GM23248 (cell line): Measurements from ENCODE around the gene DENND4C. TPM values are rescaled to one million over a fixed set of nuclear protein-coding genes. Genes with fewer than 3 reads are reported as not detected.

Source experiments
- DNase-seq: peaks from one replicate; pipeline ENCODE4 v3.0.0-alpha.2; 2015
- H2AFZ ChIP-seq: fragments of 200-600 bp; sonication (generic); 2 replicates; pipeline ENCODE4 v1.6.1; 2016; ENCODE audit warnings: antibody characterized with exemption
- H3F3A ChIP-seq: fragments of 200-600 bp; sonication (generic); 2 replicates; pipeline ENCODE4 v1.6.1; 2016; ENCODE audit warnings: mild to moderate bottlenecking, antibody characterized with exemption, mixed run types; ENCODE audit not compliant: insufficient read depth
- H3K27ac ChIP-seq: fragments of 200-600 bp; sonication (generic); 2 replicates; pipeline ENCODE4 v1.5.1; 2016; ENCODE audit warnings: mild to moderate bottlenecking
- H3K27me3 ChIP-seq: fragments of 200-600 bp; sonication (generic); replicated peaks from 2 replicates; pipeline ENCODE4 v1.6.1; 2016; ENCODE audit warnings: mild to moderate bottlenecking; ENCODE audit not compliant: insufficient read depth
- H3K36me3 ChIP-seq: fragments of 200-600 bp; sonication (generic); 2 replicates; pipeline ENCODE4 v1.6.1; 2016; ENCODE audit warnings: low read depth, mild to moderate bottlenecking
- H3K4me1 ChIP-seq: fragments of 200-600 bp; sonication (generic); 2 replicates; pipeline ENCODE4 v1.6.1; 2016; ENCODE audit warnings: mild to moderate bottlenecking; ENCODE audit not compliant: insufficient read depth
- H3K4me2 ChIP-seq: fragments of 200-600 bp; sonication (generic); one replicate; pipeline ENCODE4 v1.6.1; 2016; ENCODE audit warnings: mild to moderate bottlenecking; ENCODE audit not compliant: unreplicated experiment
- H3K4me3 ChIP-seq: fragments of 200-600 bp; sonication (generic); 2 replicates; pipeline ENCODE4 v1.5.1; 2016; ENCODE audit warnings: mild to moderate bottlenecking
- H3K79me2 ChIP-seq: fragments of 200-600 bp; sonication (generic); 2 replicates; pipeline ENCODE4 v1.6.1; 2016; ENCODE audit warnings: mild to moderate bottlenecking; ENCODE audit not compliant: insufficient read depth
- H3K9ac ChIP-seq: fragments of 200-600 bp; sonication (generic); 2 replicates; pipeline ENCODE4 v1.6.1; 2016; ENCODE audit warnings: mild to moderate bottlenecking
- H3K9me2 ChIP-seq: fragments of 200-600 bp; sonication (generic); 2 replicates; pipeline ENCODE4 v1.6.1; 2016; ENCODE audit warnings: mixed run types, mild to moderate bottlenecking, moderate library complexity; ENCODE audit not compliant: insufficient read depth
- H3K9me3 ChIP-seq: fragments of 200-600 bp; sonication (generic); one replicate; pipeline ENCODE4 v1.6.1; 2017; ENCODE audit warnings: low read depth
- H4K20me1 ChIP-seq: fragments of 200-600 bp; sonication (generic); 2 replicates; pipeline ENCODE4 v1.6.0; 2016; ENCODE audit not compliant: insufficient read depth
- EZH2 ChIP-seq: fragments of 200-600 bp; sonication (generic); IDR thresholded peaks from 2 replicates; pipeline ENCODE4 v1.6.1; 2018; ENCODE audit warnings: antibody characterized with exemption, mild to moderate bottlenecking; ENCODE audit not compliant: insufficient read depth, poor library complexity, severe bottlenecking
- EZH2phosphoT487 ChIP-seq: fragments of 200-600 bp; sonication (generic); IDR thresholded peaks from 2 replicates; pipeline ENCODE4 v1.6.1; 2018; ENCODE audit warnings: antibody characterized with exemption, moderate library complexity, mild to moderate bottlenecking, low read depth; ENCODE audit not compliant: insufficient read depth
- WGBS, 2 experiments: methylation state at CpG; one replicate each; pipeline ENCODE4 v1.1.6; 2015 to 2017; ENCODE audit warnings: low lambda C conversion rate in 2 of 2, low coverage in 1 of 2; ENCODE audit errors: missing lambda C conversion rate in 2 of 2; 5-methylcytosine and 5-hydroxymethylcytosine counted together
- in situ Hi-C: fragments of 300-500 bp; cut with MboI; formaldehyde crosslinking; loops from 2 replicates; pipeline ENCODE4 v1.15.0; 2020
- polyA plus RNA-seq: library from polyadenylated mRNA; unstranded; fragments of >200 nt; fragmentation: Nextera tagmentation; extraction: Ambion mirVana; gene quantifications from 2 replicates; pipeline ENCODE4 v1.2.1, GENCODE V29; 2016
- total RNA-seq: library from RNA; depleted of rRNA; stranded (reverse); fragments of >200 nt; shearing (Covaris generic); gene quantifications from 2 replicates; pipeline ENCODE4 v1.2.3, GENCODE V29; 2014; rRNA removed

Gene DENND4C
- total RNA-seq (28.9 and 39.8 TPM in 2 replicates), polyA plus RNA-seq (11.8 and 11.9 TPM in 2 replicates)

GRCh38 chr9:19230355-19231125 is at the start of gene DENND4C:
Gene DENND4C, plus strand, starts transcription at chr9:19230693. Its CDS starts 45,482 bp downstream, at chr9:19276175.
- Histone ChIP-seq H3K4me2 (peak within 1 kb of the TSS; percentile 95), H3K27me3 (no peaks in the 10 kb centered on the region), H3K9ac (peak within 1 kb of the TSS; percentile 95), H3K79me2 (peaks cover 47% of the 10 kb centered on the region), H3K9me2 (no peaks in the 10 kb centered on the region), H3K4me3 (peak within 1 kb of the TSS; percentile 94), H3K27ac (peak within 1 kb of the TSS; percentile 88), H3K36me3 (no peaks in the 10 kb centered on the region), H3K9me3 (no peaks in the 10 kb centered on the region), H3K4me1 (peaks cover 16% of the 10 kb centered on the region; the same call in 1 of the 2 replicates), H3F3A (peaks cover 20% of the 10 kb centered on the region), H4K20me1 (no peaks in the 10 kb centered on the region; the same call in 1 of the 2 replicates), H2AFZ (peak within 1 kb of the TSS; percentile 82)
- DNase-seq: peak; percentile 91
- TF ChIP-seq EZH2phosphoT487 (no peak), EZH2 (no peak)
- in situ Hi-C loops: no loop called here
- WGBS, 2 experiments: 1% methylated on average over 53 to 69 of the region's 86 CpGs

DNA sequence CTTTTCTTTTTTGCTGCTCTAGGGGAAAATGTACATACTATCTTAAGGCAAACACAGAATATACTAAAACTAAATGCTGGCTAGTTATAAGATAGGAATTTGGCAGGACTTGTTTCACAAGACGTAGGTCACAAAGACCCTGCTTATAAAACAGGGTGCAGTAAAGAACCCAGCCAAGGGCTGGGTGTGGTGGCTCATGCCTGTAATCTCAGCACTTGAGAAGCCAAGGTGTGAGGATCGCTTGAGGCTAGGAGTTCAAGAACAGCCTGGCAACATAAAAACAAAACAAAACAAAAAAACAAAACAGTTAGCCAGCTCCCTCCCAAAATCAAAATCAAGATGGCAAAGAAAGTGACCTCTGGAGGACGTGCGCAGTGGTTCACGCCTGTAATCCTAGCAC is 49.5 kb upstream of the DENND4C start:
- in situ Hi-C loops: no loop called here

GRCh38 chr9:19181561-19181960 is 48.9 kb upstream of the DENND4C start:
- no peaks in the 10 kb centered on the region for H3K27me3 ChIP-seq
- peaks cover 24% of the 10 kb centered on the region for H3F3A ChIP-seq
- no peaks in the 10 kb centered on the region for H3K9me3 ChIP-seq
- TF ChIP-seq EZH2phosphoT487 (no peak), EZH2 (no peak)
- H3K4me2 ChIP-seq: no peak overlapping the region
- no peak overlapping the region for H3K9ac ChIP-seq
- no peaks in the 10 kb centered on the region for H3K36me3 ChIP-seq
- H3K9me2 ChIP-seq: no peaks in the 10 kb centered on the region
- H3K27ac ChIP-seq: no peak overlapping the region
- H3K4me1 ChIP-seq: peaks cover 24% of the 10 kb centered on the region
- WGBS, 2 experiments: 77 to 80% methylated on average over 5 of the region's 5 CpGs
- H2AFZ ChIP-seq: no peak overlapping the region
- H4K20me1 ChIP-seq: no peaks in the 10 kb centered on the region
- in situ Hi-C loops: no loop called here
- H3K4me3 ChIP-seq: no peak overlapping the region
- no peak for DNase-seq
- H3K79me2 ChIP-seq: no peaks in the 10 kb centered on the region

More for the DNA sequence above, 49.5 kb upstream of the DENND4C start:
- Histone ChIP-seq H2AFZ (peak overlapping the region; percentile 25; the same call in 1 of the 2 replicates), H3K9ac (no peak overlapping the region), H3K9me3 (no peaks in the 10 kb centered on the region), H3K36me3 (no peaks in the 10 kb centered on the region), H3K4me2 (no peak overlapping the region), H4K20me1 (no peaks in the 10 kb centered on the region), H3K4me3 (no peak overlapping the region), H3K79me2 (no peaks in the 10 kb centered on the region), H3K9me2 (no peaks in the 10 kb centered on the region), H3K27me3 (no peaks in the 10 kb centered on the region), H3K4me1 (peaks cover 24% of the 10 kb centered on the region), H3K27ac (no peak overlapping the region), H3F3A (peaks cover 24% of the 10 kb centered on the region)
- DNase-seq: no peak
- 84 to 88% methylated on average over 5 of the region's 5 CpGs for WGBS, 2 experiments
- TF ChIP-seq EZH2: no peak
- TF ChIP-seq EZH2phosphoT487: no peak

DNA sequence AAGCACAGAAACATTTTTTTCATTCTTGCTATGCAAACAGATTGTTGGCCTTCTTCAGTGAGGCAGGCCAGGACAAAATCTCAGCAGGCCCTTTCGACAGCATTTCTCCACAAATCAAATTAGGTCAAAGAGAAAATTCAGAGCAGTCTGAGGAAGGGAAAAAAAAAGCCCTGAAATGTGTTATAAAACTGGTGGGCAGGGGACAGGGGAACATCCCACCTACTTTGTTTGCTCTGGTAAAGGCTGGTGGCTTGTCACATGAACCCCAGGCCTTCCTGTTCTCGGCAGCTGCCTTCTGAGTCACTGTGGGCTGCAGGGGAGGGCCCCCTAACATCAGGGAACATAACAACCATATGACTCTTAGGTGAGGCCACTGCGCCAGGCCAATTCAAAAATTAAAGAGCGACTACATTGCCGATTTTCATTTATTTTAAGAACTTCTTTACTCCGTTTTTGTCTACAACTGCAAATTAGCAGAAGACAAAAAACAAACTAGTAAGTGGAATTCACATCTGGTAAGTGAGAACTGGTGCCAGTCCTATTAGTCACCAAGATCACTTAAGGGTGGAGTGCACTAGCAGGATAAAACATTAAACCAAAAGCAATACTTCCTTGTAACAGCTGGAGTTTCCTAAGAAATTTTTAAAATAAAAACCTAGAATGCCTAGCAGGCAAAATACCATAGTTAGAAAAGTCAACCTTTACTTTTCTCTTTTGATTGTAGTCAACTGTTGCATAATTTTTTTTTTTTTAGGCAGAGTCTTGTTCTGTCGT is 46.2 kb upstream of the DENND4C start:
- Histone ChIP-seq H3K4me3 (peak overlapping the region; percentile 29), H3K36me3 (no peaks in the 10 kb centered on the region)

More for the DNA sequence above, 46.2 kb upstream of the DENND4C start:
- TF ChIP-seq EZH2phosphoT487 (no peak), EZH2 (no peak)
- Histone ChIP-seq H3K79me2 (no peaks in the 10 kb centered on the region), H3K4me1 (peaks cover 24% of the 10 kb centered on the region), H3K9me3 (no peaks in the 10 kb centered on the region), H2AFZ (peak overlapping the region; percentile 85), H3F3A (peaks cover 24% of the 10 kb centered on the region), H3K9ac (peak overlapping the region; percentile 86), H3K4me2 (peak overlapping the region; percentile 48), H3K27ac (peak overlapping the region; percentile 99), H3K9me2 (no peaks in the 10 kb centered on the region), H4K20me1 (no peaks in the 10 kb centered on the region), H3K27me3 (no peaks in the 10 kb centered on the region)
- in situ Hi-C loops: no loop called here
- WGBS, 2 experiments: 2 to 5% methylated on average over 7 of the region's 7 CpGs
- DNase-seq: peak; percentile 95
